ENCODE data around the gene SYNDIG1.
"Not testable (repeated sequence)": the region's sequence is repeated elsewhere in the genome, so short reads cannot be mapped to it uniquely, and the experiment has no call there.

SYNDIG1 gene

DNA sequence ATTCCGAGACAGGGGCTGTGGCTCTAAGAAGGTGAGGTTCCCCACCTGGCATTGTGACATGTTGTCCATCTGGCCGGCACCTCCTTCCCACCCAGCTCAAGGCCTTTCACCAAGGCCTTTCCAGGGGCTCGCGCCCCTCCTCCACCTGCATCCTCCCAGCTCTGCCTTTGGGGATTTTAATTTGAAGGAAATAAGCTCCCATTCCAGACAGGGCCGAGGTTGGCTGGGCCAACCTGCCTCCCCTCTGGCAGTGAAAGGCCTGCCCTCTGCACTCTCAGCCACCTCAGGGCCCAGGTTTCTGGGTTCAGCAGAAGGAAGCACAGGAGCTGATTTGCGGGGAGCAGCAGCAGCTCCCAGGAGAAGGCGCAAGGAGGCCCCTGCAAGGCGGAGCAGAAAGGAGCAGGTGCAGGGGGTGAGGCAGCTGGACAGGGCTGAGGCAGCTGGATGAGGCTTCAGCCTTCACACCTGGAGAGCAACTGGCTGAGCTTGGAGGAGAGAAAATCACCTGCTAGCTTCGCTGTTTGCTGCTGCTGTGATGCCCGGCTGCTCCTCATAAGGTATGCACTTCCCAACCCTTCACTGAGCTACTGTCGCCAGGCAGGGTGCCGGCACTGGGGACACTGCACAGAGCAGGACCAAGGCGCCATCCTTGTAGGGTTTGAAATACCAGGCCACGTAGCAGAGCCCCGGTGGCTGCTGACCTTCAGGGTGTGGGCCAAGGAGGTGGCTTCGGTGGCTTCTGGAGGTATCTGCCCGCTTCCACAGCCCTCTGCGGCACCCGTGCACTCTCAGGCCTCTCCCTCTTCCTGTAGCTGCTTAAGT lies 147.0 kb downstream of the SYNDIG1 start:
- DNase-seq, result no peak

DNA sequence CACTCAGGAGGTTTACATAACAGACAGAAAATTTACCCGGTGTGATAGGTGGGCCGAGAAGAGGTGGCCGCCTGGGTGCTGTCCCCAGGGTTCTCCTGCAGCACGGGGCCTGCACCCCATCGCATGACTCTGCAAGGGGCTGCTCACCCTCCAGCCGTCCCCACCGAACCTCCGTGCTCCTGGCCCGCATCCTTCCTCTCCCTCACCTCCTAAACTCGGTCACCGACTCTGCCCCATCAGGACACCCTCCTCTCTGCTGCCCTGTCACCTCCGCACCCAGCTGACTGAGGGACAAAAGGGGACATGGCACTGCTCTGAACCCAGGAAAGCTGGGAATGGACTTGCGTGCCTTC lies 147.6 kb downstream of the SYNDIG1 start:
- no peak for DNase-seq

GRCh38 chr20:24617757-24618450 lies 148.5 kb downstream of the SYNDIG1 start:
- DNase-seq, result no peak

- DNase-seq, result no peak
These were observed 149.3 kb downstream of the SYNDIG1 start for GRCh38 chr20:24618739-24619138.

- DNase-seq, result no peak
These were observed 149.8 kb downstream of the SYNDIG1 start for GRCh38 chr20:24619212-24619611.

GRCh38 chr20:24620937-24621519 lies 151.6 kb downstream of the SYNDIG1 start:
- DNase-seq, result no peak

DNA sequence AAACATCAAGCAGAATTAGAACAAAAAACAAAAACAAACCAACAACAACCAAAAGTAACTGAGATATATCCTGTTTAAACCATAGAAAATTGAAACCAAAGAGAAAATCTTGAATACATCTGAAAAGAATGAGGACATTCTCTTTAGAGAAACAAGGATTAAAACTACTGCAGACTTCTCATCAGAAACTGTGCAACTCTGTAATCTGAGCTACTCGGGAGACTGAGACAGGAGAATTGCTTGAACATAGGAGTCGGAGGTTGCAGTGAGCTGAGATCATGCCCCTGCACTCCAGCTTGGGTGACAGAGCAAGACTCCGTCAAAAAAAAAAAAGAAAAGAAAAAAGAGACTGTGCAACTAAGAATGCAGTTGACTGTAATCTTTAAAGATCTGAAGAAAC lies 153.4 kb downstream of the SYNDIG1 start:
- no peak for DNase-seq

- DNase-seq, result not testable (repeated sequence)
These were observed 156.7 kb downstream of the SYNDIG1 start for GRCh38 chr20:24626141-24626540.

DNA sequence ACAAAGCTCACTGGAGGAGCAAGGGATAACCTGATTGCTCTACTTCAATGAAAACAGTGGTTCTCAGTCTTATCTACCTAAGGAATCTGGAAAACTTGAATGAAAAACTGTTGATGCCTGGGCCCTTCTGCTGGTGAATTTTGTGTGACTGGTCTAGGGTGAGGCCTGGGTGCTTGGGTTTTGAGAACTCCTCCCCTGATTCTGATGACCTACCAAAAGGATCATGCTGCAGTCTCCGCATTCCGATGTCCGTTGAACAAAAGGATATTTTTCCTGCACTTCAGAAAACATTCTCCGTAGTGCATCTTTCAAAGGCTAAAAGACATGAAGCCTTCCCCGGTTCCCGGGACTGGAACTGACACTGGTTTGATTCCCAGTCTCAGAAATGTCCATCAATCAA lies 157.9 kb downstream of the SYNDIG1 start:
- DNase-seq, result no peak

DNA sequence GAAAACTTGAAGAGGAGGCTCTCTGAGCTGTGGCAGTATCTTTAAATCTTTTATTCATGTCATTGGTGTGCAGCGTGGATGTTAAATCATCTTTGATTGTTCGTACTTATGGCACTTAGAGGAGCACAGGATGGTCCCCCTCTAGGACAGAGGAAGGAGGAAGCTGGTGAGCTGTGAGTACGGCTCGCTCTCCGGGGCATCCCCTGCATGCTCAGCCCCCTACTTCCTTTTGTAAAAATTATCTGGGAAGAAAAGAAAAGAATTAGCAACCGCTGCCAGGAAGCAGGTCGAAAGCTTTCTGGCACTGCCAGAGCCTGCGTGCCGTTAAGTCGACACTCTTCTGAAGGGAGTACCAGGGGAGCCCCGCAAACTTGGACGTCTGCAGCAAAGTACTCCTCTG lies 158.5 kb downstream of the SYNDIG1 start:
- DNase-seq, result no peak

GRCh38 chr20:24628985-24629384 lies 159.6 kb downstream of the SYNDIG1 start:
- DNase-seq, result no peak

DNA sequence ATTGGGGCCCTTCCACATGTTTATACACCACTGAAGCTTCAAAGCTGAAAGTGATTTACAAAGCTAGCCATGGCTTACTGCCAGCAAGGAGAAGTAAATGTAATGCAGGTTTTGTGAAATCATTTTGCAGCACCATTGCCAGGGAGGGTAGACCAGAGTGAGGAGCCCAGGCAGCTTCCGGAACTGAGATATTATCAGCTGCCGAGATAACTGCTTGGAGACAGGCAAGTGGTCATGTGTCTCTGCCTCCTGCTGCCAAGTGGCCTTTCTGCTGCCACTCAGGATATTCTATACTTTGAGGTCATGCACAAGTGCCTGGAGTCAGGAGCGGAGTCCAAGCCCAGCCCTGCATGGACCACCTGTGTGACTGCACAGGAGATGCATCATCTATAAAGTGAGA lies 160.2 kb downstream of the SYNDIG1 start:
- no peak for DNase-seq

- no peak for DNase-seq
These were observed 161.2 kb downstream of the SYNDIG1 start for GRCh38 chr20:24630486-24631172.

DNA sequence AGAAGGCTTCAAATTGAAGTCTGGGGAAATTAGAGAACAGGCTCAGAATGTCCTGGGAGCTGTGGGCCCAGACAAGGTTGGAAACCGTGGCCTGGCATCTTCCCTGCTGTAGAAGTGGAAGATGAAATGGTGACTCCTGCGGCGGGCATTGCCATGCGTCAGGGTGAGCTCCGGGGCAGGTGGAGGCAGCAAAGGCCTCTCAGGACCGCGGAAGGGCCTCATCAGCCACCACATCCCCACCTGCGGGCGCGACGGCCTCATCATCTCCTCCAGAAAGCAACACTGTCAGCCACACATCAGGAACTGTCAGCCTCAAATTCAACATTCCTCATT lies 161.7 kb downstream of the SYNDIG1 start:
- no peak for DNase-seq

DNA sequence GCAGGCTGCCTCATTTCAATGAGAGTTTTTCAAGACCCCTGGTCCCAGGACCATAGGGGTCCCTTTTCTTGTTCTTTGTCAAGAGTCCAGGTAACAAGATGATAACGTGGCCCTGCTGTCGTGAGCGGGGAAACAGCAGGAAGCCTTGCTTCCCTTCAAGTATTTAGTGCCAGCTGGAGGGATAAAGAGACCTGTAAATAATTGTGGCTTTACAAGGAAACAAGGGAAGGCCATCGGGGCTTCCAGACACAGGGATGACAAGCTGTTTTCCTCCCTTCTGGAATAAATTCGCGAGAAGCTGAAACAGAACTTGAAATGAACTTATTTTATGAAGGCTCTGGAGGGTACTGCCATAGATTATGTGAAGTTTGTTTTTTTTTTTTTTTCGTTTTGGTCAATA lies 163.2 kb downstream of the SYNDIG1 start:
- DNase-seq, result no peak

DNA sequence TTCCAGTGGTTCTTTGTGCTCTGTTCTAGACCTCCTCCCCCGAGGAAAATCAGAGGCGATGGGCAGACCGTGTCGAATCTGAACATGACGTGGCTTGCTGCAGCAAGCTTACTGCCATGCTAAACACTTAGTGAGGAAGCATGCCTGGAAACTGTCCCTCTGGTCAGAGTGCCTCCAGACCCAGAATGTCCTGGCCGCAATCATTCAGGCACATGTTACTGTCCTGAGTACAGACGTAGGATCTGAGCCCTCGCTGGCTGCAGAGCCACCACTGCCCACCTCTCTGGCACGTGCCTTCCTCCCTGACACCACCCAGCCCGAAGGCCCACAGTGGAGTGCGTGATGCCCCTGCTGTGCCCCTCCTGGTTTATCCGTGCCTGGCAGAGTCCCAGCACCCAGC lies 163.6 kb downstream of the SYNDIG1 start:
- no peak for DNase-seq

DNA sequence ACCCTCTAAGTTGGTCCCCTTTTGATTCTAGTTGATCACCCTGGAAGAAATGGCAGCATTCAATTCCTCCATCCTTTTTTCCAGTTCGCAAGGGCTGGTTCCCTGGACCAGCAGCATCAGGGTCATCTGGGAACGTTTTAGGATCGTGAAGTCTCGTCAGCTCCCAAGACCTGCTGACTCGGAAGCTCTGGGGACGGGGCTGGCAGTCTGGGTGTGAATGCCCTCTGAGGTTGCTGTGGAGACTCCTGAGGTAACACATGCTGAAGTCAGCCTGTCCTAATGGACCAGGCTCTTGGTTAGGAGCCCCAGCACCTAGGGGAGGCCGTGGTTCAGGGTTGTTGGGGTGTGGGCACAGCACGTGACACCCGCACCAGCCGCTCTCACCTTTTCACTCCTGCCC lies 164.1 kb downstream of the SYNDIG1 start:
- DNase-seq, result no peak

- DNase-seq, result no peak
These were observed 165.4 kb downstream of the SYNDIG1 start for GRCh38 chr20:24634855-24635254.

GRCh38 chr20:24636626-24637025 lies 167.2 kb downstream of the SYNDIG1 start:
- DNase-seq, result no peak

DNA sequence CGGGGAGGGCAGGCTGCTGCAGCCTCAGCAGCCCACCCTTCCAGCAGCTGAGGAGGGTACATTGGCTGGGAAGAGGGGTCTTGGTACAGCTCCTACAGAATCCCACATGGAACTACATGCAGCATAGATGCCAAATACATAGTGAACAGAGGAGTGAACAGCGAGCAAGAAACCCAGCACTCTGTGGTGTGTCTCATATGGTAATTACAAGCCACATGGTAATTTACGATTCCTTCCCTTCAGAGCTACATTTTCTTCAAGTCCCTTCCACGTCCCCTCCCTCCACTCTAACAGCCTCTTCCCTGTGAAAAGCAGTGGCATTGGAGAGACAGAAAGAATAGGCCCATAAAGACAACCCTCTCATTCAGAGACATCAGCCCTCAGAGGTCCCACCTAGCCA lies 167.7 kb downstream of the SYNDIG1 start:
- DNase-seq, result no peak

DNA sequence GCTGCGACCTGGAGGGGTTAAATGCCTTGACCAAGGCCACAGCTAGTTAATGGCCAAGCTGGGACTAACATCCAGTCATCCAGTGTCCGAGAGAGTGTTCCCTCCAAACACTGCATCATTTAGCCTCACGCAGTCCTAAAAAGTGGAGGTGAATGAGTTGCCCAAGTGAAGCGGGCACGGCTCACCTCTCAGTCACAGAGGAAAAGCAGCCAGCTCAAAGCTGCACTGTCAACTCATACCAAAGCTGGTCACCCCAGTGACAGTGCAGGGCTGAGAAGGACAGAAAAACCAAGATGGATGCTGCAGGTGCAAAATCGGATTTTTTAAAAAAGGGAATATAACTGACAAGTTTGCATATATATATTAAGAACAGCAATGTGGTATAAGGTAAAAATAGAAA lies 168.5 kb downstream of the SYNDIG1 start:
- DNase-seq, result no peak

GRCh38 chr20:24638591-24639548 lies 169.4 kb downstream of the SYNDIG1 start:
- DNase-seq, result no peak

GRCh38 chr20:24640276-24640675 lies 170.8 kb downstream of the SYNDIG1 start:
- no peak for DNase-seq
